ENCODE data around the gene ORMDL3.
"Not testable (repeated sequence)": the region's sequence is repeated elsewhere in the genome, so short reads cannot be mapped to it uniquely, and the experiment has no call there.

ORMDL3 gene

GRCh38 chr17:39923836-39924690 lies 3.3 kb downstream of the ORMDL3 start:
- DNase-seq, result no peak

GRCh38 chr17:39923230-39923629 lies 4.2 kb downstream of the ORMDL3 start:
- no peak for DNase-seq

DNA sequence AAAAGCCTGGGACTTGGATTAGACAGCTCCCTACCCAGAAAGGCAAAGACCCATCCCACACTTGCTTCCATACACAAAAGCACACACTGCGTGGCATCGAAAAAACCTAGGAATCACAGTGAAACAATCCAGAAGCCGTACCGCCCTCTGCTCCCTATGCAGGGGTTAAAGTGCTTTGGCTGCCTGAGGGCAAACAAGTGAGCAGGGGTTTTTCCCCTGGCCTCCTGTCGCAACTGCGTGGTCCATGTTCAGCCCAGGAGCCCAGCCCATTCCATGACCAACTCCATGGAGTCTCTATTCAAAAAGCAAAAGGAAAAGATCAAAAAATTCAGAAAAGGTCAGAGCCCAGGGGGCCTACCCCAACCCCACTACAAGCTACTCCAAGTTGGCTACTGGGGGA lies 5.4 kb downstream of the ORMDL3 start:
- no peak for DNase-seq

DNA sequence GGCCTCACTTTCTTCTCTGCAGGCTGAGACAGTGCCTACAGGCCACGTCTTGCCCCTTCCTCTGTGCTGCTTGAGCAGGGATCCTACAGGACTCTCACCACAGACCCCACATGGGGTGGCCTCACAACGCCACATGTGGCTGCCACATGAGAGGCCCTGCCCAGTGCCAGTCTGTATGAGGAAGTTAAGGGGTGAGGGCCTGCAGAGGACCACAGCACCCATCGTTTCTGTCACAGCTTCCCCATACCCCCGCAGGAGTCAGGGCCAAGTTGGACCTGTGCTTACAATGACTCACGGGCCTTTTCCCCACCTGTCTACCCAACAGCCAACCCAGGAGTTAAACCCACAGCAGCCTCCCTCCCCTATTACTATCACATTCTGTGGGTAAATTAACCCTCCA lies 6.1 kb downstream of the ORMDL3 start:
- no peak for DNase-seq

DNA sequence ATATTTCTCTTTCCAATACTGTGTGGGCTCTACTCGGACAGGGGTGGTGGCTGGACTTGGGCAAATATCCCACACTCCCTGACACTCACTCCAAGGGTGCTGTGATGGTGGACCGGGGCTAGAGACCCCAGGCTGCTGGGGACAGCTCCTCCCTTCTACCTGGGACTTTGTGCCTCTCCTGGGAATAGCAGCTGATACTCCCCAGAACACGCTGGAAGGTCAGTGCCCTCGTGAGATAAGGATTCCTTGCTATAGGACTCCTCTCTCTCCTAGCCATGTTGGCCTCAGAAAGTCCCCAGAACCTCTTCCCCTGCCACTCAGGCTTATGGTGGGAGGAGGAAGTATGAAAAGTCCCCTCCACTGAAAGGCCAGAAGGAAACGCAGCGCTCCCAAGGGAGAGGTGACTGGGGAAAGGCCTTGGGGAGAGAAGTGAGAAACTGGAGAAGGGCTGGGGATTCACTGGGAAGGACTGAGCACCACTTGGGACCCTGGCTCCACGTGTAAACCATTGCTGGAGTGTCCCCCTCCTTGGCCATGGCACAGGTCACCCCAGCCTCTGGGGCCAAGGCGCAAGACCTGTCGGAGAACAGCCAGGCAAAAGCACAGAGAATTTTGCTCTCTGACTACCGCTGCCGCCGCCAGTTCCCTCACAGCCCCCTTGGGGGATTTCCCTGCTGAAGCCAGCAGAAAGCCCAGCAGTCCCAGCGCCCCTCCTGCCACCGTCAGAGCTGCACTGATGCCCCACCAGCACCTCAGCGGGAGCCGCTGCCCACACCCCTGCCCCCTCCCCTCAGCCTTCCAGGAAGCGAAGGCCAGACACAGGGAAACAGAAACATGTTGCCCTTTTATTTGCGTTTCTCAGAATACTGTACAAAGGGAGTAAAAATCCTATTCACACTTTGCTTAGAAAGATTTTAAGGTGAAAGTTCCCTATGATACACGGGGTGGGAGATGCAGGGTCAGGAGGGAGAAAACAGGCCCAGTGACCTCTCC lies 6.9 kb downstream of the ORMDL3 start:
- DNase-seq, result no peak

DNA sequence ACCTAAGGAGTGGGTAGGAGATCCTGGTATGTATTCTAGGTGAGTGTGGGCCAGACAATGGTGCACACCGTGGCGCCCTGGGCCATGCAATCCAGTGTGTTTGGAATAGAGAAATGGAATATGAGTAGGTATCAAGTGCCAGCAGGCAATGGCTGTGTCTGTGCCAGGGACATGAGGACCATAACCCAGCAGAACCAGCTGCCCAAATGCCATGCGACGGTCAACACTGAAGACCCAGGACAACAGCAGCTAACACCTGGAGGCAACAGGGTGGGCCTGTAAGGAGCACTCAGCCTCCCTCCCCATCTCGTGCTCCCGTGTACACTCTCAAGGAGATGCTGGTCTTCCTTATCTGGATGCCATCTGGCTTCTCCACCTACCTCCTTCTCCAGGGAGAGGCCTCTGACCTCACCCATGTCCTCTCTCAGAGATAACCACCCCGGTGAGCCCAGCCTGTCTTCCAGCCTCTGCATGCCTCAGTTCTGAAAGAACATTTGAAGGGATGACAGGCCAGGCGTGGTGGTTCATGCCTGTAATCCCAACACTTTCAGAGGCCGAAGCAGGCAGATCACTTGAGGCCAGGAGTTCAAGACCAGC lies 8.2 kb downstream of the ORMDL3 start:
- no peak for DNase-seq

GRCh38 chr17:39916918-39917317 lies 10.5 kb downstream of the ORMDL3 start:
- no peak for DNase-seq

- DNase-seq, result no peak
Observed at GRCh38 chr17:39915559-39915958, 11.8 kb downstream of the ORMDL3 start.

DNA sequence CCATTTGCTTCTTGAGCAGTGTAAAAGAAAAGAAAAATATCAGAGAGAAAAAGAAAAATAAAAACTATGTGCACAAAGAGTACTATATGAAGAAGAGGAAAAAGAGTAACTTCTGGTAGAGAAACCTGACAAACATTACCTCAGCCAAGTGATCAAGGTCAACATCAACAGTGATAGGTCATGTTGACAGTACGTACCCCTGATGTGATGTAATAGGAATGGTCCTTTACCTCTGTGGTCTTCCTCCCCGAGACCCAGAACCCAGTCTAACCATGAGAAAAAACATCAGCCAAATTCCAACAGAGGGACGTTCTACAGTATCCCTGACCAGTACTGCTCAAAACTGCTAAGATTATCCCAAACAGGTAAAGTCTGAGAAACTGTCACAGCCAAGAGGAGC lies 13.4 kb downstream of the ORMDL3 start:
- no peak for DNase-seq

DNA sequence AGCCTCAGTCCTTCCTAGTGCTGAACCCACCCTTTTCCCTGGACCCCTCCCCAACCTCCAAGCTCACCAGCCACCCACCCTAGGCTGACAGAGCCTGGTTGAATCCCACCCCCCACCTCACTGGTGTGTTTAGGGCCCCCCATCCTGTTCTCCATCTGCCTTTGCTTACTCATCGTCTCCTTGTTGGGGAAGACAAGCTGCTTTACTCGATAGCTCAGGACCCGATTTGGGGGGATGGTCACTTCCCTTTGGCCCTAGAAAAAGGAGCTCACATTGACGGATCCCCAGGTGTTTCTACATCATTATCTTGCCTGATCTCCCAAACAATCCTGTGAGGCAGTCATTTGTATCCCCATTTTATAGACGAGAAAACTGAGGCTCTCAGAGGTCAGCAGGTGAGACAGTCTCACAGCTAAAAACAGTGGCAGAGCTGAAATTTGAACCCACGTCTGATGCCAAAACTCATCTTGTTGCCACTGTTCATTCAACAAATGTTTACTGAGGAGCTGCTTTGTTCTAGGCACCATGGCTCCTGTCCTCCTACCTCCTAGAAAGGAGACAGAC lies 18.5 kb downstream of the ORMDL3 start:
- DNase-seq, result no peak

DNA sequence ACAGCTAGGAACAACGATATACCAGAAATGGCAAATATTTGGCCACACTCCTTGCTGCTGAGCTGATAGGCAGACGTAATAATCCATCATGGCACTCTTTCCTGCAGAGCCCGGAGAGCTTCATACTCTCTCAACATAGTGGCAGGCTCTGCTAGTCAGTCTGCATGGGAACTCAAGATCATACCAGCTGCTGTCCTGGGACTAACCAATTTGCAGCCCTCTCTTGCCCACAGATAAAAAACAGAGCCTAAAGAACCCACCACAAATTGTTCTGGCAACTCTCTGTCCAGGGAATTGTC lies 22.5 kb downstream of the ORMDL3 start:
- no peak for DNase-seq

- no peak for DNase-seq
Observed at GRCh38 chr17:39903158-39903884, 24.1 kb downstream of the ORMDL3 start.

DNA sequence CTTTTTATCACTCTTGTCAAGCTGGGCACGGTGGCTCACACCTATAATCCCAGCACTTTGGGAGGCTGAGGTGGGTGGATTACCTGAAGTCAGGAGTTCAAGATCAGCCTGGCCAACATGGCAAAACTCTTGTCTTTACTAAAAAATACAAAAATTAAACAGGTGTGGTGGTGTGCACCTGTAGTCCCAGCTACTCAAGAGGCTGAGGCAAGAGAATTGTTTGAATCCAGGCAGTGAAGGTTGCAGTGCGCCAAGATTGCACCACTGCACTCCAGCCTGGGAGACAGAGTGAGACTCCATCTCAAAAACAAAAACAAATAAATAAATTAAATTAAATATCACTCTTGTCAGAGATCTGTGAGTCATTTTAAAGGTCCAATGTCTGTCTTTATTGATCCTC lies 25.4 kb downstream of the ORMDL3 start:
- DNase-seq, result not testable (repeated sequence)

GRCh38 chr17:39899215-39899614 lies 28.2 kb downstream of the ORMDL3 start:
- DNase-seq, result no peak

DNA sequence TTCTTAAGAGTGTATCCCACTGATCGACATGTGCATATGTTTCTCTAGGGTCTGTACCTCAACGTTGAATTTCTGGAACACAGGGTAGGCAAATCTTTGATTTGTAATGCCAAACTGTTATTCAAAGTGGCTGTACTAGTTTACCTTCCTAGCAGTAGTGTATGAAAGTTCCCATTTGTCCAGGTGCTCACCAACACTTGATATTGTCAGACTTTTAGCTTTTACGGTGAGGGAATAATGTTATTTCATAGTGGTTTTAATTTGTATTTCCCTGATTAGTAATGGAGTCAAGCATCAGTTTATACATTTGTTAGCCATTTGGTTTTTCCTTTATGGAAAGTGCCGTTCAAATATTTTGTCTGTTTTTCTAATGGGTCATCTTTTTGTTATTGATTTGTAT lies 29.3 kb downstream of the ORMDL3 start:
- no peak for DNase-seq

DNA sequence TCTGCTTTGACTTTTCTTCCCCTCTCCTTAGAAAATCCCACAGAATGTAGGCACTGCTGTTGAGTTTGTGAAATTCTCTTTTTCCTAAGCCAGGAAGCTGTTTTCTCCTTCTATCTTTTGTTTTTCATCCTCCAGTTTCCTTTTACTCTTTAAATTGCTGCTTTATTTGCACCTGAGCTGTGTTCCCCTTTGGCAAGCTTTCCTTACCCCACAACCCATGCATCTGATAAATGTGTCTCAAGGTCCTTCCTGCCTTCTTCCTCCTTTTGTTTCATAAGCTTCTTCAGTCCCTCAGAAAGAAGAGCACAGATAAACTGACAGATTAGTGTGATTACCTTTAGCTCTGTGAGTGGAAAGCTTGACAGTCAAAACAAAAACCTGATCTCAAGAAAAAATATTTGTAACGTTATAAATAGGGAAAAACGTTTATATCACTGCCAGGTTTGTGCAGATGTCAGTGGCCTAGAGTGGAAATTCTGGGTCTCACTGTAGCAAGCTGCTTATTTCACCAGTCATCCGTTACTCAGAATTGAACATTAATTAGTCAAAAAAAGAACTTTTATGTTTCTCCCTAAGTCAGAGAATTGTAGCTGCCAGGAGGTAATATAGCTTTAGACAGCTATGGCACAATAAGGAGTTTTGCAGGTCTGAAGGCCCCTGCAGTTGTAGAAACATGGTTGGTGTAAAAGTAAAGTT lies 32.6 kb downstream of the ORMDL3 start:
- no peak for DNase-seq

- DNase-seq, result no peak
Observed at GRCh38 chr17:39889200-39889599, 38.2 kb downstream of the ORMDL3 start.

DNA sequence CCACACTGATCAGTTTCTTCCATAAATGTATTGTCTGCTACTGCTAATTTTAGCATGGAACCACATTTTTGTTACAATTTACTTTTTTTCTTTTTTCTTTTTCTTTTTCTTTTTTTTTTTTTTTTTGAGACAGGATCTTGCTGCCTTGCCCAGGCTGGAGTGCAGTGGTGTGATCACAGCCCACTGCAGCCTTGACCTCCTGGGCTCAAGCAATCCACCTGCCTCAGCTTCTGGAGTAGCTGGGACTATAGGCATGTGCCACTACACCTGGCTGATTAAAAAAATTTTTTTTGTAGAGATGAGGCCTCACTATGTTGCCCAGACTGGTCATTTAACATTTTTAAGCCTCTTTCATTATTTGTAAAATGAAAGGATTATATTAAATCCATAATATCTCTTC lies 40.3 kb downstream of the ORMDL3 start:
- DNase-seq, result no peak

- DNase-seq, result not testable (repeated sequence)
Observed at GRCh38 chr17:39886102-39886501, 41.3 kb downstream of the ORMDL3 start.

DNA sequence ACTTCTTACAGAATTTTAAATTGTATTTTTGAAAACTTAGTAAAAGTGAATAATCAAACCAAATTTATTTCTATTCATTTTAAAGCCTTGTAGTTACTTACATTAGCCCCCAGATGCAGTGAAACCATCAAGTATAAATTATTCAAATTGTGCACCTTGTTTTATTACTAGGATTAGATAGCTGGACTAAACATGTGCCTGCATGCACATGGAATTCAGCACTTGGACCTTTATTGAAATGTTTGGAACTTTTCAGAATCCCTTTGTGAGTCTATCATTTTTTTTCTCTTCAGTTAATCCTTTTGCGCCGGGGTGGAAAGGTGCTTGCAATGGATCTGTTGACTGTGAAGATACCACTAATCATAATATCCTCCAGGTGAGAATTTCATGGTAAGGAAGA lies 54.6 kb downstream of the ORMDL3 start:
- no peak for DNase-seq

GRCh38 chr17:39871801-39872200 lies 55.6 kb downstream of the ORMDL3 start:
- no peak for DNase-seq
